ENCODE results near the gene RWDD4.

- no peak for TF ChIP-seq CTCF (IDR thresholded peaks at IDR 0.05)
- no peak for TF ChIP-seq ZFX (IDR thresholded peaks at IDR 0.05; ENCODE audit: borderline replicate concordance)
These were observed 19.7 kb downstream of the RWDD4 start for GRCh38 chr4:183639291-183639690.

All from 22Rv1 (cell line).